KMS-11 (cell line): ENCODE results near the gene RPL27.

Experiments
- H2AFZ ChIP-seq: fragments of 200-600 bp; sonication (generic); 2 replicates; pipeline ENCODE4 v1.6.1; 2016; ENCODE audit warnings: antibody characterized with exemption, mixed run types, low read depth
- H3K27ac ChIP-seq: fragments of 200-600 bp; sonication (generic); 2 replicates; pipeline ENCODE4 v1.6.1; 2016; ENCODE audit warnings: mild to moderate bottlenecking, mixed run types
- H3K27me3 ChIP-seq: fragments of 200-600 bp; sonication (generic); 2 replicates; pipeline ENCODE4 v1.6.1; 2017; ENCODE audit warnings: mild to moderate bottlenecking, low read depth, mixed run types, moderate library complexity; ENCODE audit not compliant: insufficient read depth
- H3K36me3 ChIP-seq: fragments of 200-600 bp; sonication (generic); 2 replicates; pipeline ENCODE4 v1.6.1; 2017; ENCODE audit warnings: mild to moderate bottlenecking, mixed run types; ENCODE audit not compliant: insufficient read depth
- H3K4me1 ChIP-seq: fragments of 200-600 bp; sonication (generic); 2 replicates; pipeline ENCODE4 v1.6.1; 2016; ENCODE audit warnings: mild to moderate bottlenecking, low read depth, mixed run types; ENCODE audit not compliant: poor library complexity, severe bottlenecking
- H3K4me2 ChIP-seq: fragments of 200-600 bp; sonication (generic); 2 replicates; pipeline ENCODE4 v1.7.0; 2016; ENCODE audit warnings: mild to moderate bottlenecking, mixed run types
- H3K4me3 ChIP-seq: fragments of 200-600 bp; sonication (generic); IDR thresholded peaks from 2 replicates; pipeline ENCODE4 v1.6.1; 2017; ENCODE audit warnings: low read depth, low read length, mixed read lengths; ENCODE audit not compliant: insufficient read depth
- H3K79me2 ChIP-seq: fragments of 200-600 bp; sonication (generic); 2 replicates; pipeline ENCODE4 v1.6.1; 2016; ENCODE audit warnings: low read depth, mixed run types; ENCODE audit not compliant: insufficient read depth
- H3K9ac ChIP-seq: fragments of 200-600 bp; sonication (generic); 2 replicates; pipeline ENCODE4 v1.6.1; 2016; ENCODE audit warnings: mild to moderate bottlenecking, mixed run types
- H4K20me1 ChIP-seq: fragments of 200-600 bp; sonication (generic); 2 replicates; pipeline ENCODE4 v1.6.1; 2016; ENCODE audit warnings: mild to moderate bottlenecking, mixed run types; ENCODE audit not compliant: insufficient read depth
- TF ChIP-seq, protein P1 (sequence below): fragments of 200-600 bp; sonication (generic); conservative IDR thresholded peaks from 2 replicates; pipeline ENCODE4 v1.6.1; 2017; ENCODE audit warnings: low read depth, mild to moderate bottlenecking, antibody characterized with exemption, low read length, moderate library complexity, mixed read lengths

Gene RPL27

DNA sequence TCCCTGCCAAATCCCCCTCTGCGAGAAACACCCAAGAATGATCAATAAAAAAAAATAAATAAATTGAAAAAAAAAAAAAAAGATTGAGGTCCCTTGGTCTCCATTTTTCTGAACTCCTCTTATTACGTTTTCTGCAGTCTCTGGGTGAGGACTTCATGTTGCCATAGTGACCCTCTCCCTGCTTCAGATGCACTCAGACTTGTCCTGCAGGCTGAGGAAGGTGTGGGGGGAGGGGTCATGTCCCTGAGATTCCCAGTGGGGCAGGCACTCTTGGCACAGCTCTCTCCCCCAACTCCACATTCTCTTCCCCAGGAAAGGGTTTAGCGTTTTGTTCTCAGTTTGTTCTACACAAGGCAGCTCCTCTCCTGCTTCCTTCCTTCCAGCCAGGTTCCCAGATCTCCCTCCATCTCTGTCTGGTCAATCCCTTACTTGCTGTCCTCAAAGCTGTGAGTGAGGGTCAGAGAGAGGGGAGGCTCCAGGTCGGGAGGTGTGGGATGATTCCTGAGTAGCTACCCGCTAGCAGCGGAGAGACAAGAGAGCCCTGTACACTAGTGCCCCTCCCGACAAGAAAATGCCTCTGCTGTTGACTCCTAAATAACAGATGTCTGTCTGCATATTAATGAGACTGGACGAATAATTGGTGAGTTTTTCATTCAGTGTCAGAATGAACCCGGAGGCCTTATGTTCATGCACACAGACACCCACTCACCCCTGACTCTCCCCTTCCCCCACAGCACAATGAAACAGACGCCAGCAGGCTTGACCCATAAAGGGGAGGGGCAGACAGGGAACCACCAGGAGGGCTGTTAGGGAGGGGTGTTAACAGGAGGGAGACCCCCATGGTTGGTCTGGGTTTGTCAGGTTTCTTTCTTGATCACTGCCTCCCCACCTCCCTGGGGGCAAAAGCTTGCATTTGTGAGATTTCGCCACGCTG is 36.0 kb downstream of the RPL27 start:
- no peak overlapping the region for H3K4me2 ChIP-seq
- no peak overlapping the region for H2AFZ ChIP-seq
- no peaks in the 10 kb centered on the region for H3K36me3 ChIP-seq
- no peak overlapping the region for H3K27ac ChIP-seq
- no peaks in the 10 kb centered on the region for H3K79me2 ChIP-seq
- H3K27me3 ChIP-seq, result no peaks in the 10 kb centered on the region
- H4K20me1 ChIP-seq, result no peaks in the 10 kb centered on the region
- H3K9ac ChIP-seq, result no peak overlapping the region
- H3K4me3 ChIP-seq, result no peak overlapping the region
- H3K4me1 ChIP-seq, result no peaks in the 10 kb centered on the region
- TF ChIP-seq, protein P1, sequence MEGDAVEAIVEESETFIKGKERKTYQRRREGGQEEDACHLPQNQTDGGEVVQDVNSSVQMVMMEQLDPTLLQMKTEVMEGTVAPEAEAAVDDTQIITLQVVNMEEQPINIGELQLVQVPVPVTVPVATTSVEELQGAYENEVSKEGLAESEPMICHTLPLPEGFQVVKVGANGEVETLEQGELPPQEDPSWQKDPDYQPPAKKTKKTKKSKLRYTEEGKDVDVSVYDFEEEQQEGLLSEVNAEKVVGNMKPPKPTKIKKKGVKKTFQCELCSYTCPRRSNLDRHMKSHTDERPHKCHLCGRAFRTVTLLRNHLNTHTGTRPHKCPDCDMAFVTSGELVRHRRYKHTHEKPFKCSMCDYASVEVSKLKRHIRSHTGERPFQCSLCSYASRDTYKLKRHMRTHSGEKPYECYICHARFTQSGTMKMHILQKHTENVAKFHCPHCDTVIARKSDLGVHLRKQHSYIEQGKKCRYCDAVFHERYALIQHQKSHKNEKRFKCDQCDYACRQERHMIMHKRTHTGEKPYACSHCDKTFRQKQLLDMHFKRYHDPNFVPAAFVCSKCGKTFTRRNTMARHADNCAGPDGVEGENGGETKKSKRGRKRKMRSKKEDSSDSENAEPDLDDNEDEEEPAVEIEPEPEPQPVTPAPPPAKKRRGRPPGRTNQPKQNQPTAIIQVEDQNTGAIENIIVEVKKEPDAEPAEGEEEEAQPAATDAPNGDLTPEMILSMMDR, result no peak

DNA sequence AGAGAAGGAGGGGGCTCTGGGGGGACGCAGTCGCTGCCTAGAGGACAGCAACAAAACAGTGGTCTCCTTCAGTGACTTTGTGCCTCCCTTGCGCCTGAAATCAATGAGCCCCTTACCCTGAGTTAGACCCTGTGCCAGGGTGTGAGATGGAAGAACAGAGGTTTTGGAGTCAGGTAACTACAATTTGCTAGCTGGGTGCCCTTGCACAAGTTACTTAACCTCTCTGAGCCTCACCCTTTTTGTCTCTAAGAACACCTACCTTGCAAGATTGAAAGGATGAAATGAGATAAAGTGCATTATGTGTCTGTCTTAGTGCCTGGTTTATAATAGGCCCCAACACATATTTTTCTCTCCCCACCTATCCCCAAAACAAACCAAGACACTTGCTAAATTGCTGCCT is 36.7 kb downstream of the RPL27 start:
- H3K27ac ChIP-seq, result no peak overlapping the region
- TF ChIP-seq, protein P1, result no peak
- no peaks in the 10 kb centered on the region for H3K79me2 ChIP-seq
- no peaks in the 10 kb centered on the region for H4K20me1 ChIP-seq
- no peaks in the 10 kb centered on the region for H3K4me1 ChIP-seq
- no peak overlapping the region for H2AFZ ChIP-seq
- H3K9ac ChIP-seq, result no peak overlapping the region
- H3K4me3 ChIP-seq, result no peak overlapping the region
- no peaks in the 10 kb centered on the region for H3K36me3 ChIP-seq
- H3K27me3 ChIP-seq, result no peaks in the 10 kb centered on the region
- H3K4me2 ChIP-seq, result no peak overlapping the region

DNA sequence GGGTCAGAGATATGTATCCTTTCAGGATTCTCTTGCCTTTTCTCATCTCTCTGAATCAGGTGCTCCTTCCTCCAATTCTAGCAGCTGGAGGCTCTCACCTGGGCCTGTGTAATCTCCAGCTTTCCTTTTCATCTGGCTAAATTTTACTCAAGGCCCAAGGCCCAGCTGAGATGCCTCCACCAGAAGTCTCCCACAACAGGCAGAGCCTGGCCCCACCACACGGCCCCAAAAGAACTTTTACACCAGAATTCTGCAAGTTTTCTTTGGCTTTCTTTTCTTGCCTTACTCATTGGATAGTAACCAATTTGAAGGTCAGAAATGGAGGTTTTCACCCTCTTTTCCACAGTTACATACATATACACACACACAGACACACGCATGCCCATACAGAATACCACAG is 41.4 kb downstream of the RPL27 start:
- Histone ChIP-seq H2AFZ (no peak overlapping the region), H3K27ac (no peak overlapping the region), H3K27me3 (no peaks in the 10 kb centered on the region), H3K36me3 (no peaks in the 10 kb centered on the region), H3K4me2 (no peak overlapping the region), H3K4me3 (no peak overlapping the region), H4K20me1 (no peaks in the 10 kb centered on the region), H3K79me2 (no peaks in the 10 kb centered on the region), H3K9ac (no peak overlapping the region), H3K4me1 (peaks cover 13% of the 10 kb centered on the region)
- TF ChIP-seq, protein P1, result no peak

DNA sequence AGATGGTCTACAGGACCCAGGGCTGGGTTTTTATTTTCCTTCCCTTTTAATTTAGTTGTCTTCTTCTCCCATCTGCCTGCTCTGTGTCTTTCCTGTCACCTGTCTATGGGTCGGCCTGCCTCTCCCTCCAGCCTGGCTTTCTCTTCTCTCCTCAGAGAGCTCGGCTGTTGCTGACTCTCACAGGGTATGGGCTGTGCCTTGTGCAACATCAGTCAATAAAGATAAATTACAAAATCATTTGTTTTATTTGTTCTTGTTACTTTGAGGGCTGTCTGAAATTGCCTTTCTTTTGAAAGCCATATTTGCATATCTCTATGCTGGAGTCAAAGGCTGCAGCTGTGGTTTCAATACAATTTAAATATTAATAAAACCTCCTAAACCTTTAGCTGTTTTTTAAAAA is 42.4 kb downstream of the RPL27 start:
- H2AFZ ChIP-seq, result no peak overlapping the region
- no peaks in the 10 kb centered on the region for H3K79me2 ChIP-seq
- no peak overlapping the region for H3K9ac ChIP-seq
- H3K4me1 ChIP-seq, result peaks cover 18% of the 10 kb centered on the region
- H3K27me3 ChIP-seq, result no peaks in the 10 kb centered on the region
- H3K4me3 ChIP-seq, result no peak overlapping the region
- H3K27ac ChIP-seq, result no peak overlapping the region
- no peaks in the 10 kb centered on the region for H4K20me1 ChIP-seq
- TF ChIP-seq, protein P1, result no peak
- H3K36me3 ChIP-seq, result no peaks in the 10 kb centered on the region
- no peak overlapping the region for H3K4me2 ChIP-seq
